Stimulated activated CD8-positive, alpha-beta memory T cell treated with anti-CD3 and anti-CD28 coated beads, Interleukin-7, amount 100 ng/mL, for 48 hours (primary cell): ENCODE data around the gene RAI14.

Experiments
- DNase-seq, 2 donors: peaks; one replicate each; pipeline ENCODE4 v3.0.0-alpha.2; 2020; ENCODE audit warnings: low read depth in 1 of 2; ENCODE audit errors: extremely low read depth in 1 of 2

RAI14 gene

DNA sequence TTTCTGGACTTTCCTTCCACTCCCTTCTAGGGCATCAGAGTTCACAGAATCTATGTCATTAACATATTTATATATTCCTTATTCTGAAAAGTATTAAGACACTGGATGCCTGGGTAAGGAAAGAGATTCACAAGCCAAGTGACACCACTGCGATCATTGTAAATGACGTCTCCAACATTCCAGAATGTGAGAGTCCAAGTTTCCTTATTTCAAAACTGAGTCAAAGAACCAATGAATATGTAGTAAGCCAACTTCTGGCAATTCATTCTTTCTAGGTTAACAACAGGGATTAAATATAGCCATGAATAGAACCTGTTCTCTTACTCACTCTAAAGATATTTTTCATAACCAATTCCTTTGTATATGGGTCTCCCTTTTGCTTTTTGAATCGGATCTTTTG lies 18.1 kb downstream of the RAI14 start:
- no peak for DNase-seq

DNA sequence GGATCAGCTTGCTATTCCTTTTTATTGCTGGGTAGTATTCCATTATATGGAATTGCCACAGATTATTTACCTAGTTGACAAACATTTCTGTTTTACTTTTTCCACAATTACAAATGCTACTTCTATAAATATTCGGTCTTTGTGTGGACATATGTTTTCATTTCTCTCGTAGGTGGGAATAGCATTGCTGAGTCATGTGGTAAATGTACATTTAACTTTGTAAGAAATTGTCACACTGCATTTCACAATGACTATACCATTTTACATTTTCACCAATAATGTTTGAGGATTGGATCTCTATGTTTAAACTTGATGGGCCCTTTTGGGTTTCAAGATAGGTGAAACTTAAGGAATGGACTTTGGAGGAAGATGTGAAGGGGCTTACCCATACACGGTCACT lies 19.7 kb downstream of the RAI14 start:
- no peak for DNase-seq

DNA sequence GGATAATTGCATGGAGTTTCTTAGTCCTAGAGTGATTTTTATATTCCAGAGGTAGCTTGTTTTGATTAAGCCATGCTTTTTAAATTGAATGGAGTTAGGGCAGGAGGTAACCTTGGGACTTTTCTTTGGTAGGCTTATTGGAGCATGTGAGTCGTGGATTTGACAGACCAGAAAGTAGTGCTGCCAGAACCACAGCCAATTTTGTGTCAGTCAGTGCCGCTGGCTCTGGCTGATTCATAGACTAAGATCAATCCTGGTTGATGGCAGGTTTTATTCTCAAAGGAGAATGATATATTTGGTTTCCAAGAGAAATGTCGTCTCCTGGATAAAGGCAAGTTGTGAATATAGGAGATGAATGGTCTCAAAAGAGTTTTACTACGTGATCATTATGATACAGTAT lies 20.3 kb downstream of the RAI14 start:
- DNase-seq: no peak

DNA sequence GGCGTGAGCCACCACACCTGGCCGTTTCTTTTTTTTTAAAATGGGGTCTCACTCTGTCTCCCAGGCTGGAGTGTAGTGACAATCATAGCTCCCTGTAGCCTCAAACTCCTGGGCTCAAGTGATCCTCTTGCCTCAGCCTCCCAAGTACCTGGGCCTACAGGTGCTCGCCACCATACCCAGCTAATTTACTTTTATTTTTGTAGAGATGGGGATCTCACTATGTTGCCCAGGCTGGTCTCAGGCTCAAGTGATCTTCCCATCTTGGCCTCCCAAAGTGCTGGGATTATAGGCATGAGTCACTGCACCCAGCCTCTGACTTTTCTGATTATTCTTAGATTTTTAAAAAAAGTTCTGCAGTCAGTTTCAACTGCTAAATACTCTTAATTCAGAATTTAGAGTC lies 21.3 kb downstream of the RAI14 start:
- no peak for DNase-seq

GRCh38 chr5:34680896-34681295 lies 24.8 kb downstream of the RAI14 start:
- DNase-seq: no peak

- DNase-seq: no peak
Measured at GRCh38 chr5:34682926-34683623, 26.9 kb downstream of the RAI14 start.

DNA sequence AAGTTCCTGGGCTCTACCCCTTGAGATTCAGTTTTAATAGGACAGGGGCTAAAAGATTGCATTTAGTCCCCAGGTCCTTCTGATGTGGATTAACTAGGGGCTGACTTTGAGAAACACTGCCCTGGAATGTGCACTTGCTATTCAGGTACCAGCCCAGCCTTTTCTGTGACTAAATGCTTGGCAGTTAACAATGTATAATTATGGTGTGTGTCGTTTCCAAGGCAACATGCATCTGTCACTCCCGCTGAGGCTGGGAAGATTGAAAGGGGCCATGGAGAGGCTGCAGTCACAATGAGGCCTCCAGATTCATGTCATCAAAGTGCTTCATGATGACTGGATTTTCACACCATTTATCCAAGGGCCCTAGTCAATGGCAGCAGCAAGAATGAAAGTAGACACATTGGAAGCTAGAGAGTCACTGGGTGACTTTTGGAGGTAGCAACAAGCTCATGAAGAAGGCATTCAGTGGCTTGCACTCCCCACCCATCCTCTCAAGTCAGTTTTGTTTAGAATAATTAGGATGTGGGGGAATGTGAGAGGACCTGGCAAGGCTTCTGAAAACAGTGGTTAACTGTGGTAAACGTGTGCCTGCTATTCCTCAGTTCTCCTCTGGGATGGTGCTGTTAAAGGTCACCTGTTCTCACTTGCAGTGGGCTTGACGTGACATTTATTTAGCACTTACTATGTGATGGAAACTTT lies 28.3 kb downstream of the RAI14 start:
- DNase-seq: no peak

DNA sequence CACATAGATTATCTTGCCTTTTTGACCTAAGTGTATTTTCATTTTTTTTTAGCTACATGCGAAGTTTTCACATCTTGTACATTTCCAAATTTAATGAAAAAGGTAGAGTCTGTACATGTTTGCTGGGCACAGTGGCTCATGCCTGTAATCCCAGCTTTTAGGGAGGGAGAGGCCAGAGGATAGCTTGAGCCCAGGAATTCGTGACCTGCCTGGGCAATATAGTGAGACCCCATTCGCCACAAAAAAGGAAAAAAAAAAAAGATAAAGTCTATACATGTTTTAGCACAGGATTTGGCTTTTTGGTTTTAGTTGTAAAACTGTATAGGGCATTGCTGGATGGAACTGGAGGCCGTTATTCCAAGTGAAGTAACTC lies 28.8 kb downstream of the RAI14 start:
- DNase-seq: no peak

DNA sequence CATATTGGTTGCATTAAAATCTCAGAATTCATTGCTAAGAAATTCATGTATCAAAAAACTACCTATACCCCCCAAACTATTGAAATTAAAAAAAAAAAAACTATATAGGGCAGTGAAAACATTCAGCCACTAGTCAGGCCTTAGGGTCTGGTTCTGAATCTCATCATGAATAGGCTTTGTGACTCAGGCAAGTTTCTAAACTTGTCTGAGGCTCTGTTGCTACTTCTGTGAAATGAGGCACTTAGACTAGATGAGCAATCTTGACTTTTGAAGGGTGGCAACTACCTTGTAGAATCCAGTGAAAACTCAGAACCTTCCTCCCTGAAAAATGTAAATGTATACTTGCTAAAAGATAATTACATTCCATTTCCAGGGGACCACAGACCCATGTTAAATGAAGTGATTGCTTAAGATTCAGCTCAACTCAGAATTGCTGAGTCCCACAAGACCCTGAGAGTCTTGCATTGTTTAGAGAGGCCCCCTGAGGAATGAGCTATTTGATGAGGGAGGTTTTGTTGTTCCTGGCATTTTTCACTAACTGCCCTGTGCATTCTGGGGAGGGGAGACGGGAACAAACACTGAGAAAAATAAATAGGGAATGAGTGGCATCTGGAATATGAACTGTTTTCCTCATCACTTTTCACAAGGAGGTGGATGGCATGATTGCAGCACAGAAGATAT lies 29.5 kb downstream of the RAI14 start:
- DNase-seq: no peak

DNA sequence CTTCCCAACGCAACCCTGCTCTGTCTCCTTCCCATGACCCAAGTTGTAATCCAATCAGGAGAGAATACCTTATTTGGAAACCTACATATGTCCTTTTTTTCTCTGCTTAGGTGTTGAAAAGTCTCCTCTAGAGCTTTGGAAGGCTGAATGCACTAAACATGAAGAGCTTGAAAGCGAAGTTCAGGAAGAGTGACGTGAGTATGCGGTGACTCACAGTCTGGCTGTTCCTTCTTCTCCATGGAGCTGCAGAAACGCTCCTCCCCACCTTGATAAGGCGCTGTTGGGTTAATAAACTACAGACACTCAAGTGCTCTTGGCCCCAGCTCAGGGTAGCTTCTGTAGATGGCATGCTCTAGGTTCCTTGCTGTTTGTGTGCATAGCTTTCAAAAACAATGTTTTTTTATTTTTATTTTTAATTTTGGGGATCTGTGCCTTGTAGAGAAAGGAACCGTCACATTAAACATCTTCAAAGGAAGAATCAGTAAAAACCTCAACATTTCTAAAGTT lies 30.7 kb downstream of the RAI14 start:
- no peak for DNase-seq

GRCh38 chr5:34687269-34688011 lies 31.3 kb downstream of the RAI14 start:
- DNase-seq: no peak

GRCh38 chr5:34688015-34688810 lies 32.1 kb downstream of the RAI14 start:
- no peak for DNase-seq

- no peak for DNase-seq
Measured at GRCh38 chr5:34690301-34690700, 34.2 kb downstream of the RAI14 start.

- DNase-seq: no peak
Measured at GRCh38 chr5:34690898-34691297, 34.8 kb downstream of the RAI14 start.

- DNase-seq: no peak
Measured at GRCh38 chr5:34691326-34691725, 35.2 kb downstream of the RAI14 start.

DNA sequence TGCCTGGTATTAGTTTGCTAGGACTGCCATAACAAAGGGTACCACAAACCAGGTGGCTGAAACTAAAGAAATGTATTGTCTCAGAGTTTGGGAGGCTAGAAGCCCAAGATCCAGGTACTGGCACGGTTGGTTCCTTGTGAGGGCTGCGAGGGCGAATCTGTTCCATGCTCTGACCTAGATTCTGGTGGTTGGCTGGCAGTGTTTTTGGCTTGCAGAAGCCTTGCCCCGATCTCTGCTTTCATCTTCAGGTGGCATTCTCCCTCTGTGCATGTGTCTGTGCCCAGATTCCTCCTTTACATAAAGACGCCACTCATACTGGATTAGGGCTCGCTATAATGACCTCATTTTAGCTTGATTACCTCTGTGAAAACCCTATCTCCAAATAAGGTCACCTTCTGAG lies 36.7 kb downstream of the RAI14 start:
- DNase-seq: no peak

GRCh38 chr5:34694012-34694411 lies 37.9 kb downstream of the RAI14 start:
- no peak for DNase-seq

GRCh38 chr5:34694685-34695084 lies 38.6 kb downstream of the RAI14 start:
- DNase-seq: no peak

GRCh38 chr5:34695275-34696027 lies 39.3 kb downstream of the RAI14 start:
- DNase-seq: no peak
